Occipital lobe (tissue), 2 donors: ENCODE results near the gene CHIT1. TPM values are rescaled to one million over a fixed set of nuclear protein-coding genes. Genes with fewer than 3 reads are reported as not detected.

ENCODE experiments used
- DNase-seq: peaks from one replicate; lab custom pipeline; 2025; lab: John Stamatoyannopoulos, UW
- total RNA-seq: library from RNA; depleted of rRNA; stranded (reverse); fragments of >200 nt; gene quantifications from one replicate; pipeline ENCODE4 v1.2.3, GENCODE V29; 2014

The CHIT1 gene
- total RNA-seq, 1 donor from 2014 or later, result not detected

GRCh38 chr1:203175827-203176241 is 53.6 kb downstream of the CHIT1 start:
- DNase-seq, result no peak

- no peak for DNase-seq
Measured at GRCh38 chr1:203175237-203175826, 54.1 kb downstream of the CHIT1 start, which contains the start of gene MYBPH. Gene MYBPH, minus strand, starts transcription at chr1:203175826. Its CDS starts 71 bp downstream, at chr1:203175755.

GRCh38 chr1:203174324-203174985 is 55.0 kb downstream of the CHIT1 start:
- DNase-seq, result no peak

GRCh38 chr1:203173566-203173965 is 55.9 kb downstream of the CHIT1 start:
- DNase-seq, result no peak

- DNase-seq, result no peak
Measured at GRCh38 chr1:203173011-203173555, 56.4 kb downstream of the CHIT1 start.

- no peak for DNase-seq
Measured at GRCh38 chr1:203172184-203173010, 57.1 kb downstream of the CHIT1 start.

GRCh38 chr1:203171341-203172183 is 57.9 kb downstream of the CHIT1 start:
- no peak for DNase-seq

GRCh38 chr1:203170625-203171330 is 58.7 kb downstream of the CHIT1 start:
- no peak for DNase-seq

GRCh38 chr1:203169770-203170520 is 59.5 kb downstream of the CHIT1 start:
- no peak for DNase-seq

- DNase-seq, result no peak
Measured at GRCh38 chr1:203168991-203169390, 60.5 kb downstream of the CHIT1 start.

- DNase-seq, result no peak
Measured at GRCh38 chr1:203168256-203168786, 61.2 kb downstream of the CHIT1 start.

- no peak for DNase-seq
Measured at GRCh38 chr1:203167913-203168200, 61.6 kb downstream of the CHIT1 start.

- no peak for DNase-seq
Measured at GRCh38 chr1:203167026-203167912, 62.2 kb downstream of the CHIT1 start.

- DNase-seq, result no peak
Measured at GRCh38 chr1:203166192-203166940, 63.1 kb downstream of the CHIT1 start.
